Left ventricle myocardium inferior (tissue), 1 donor: ENCODE data around the gene NECAB2. TPM values are rescaled to one million over a fixed set of nuclear protein-coding genes. Genes with fewer than 3 reads are reported as not detected.

Source experiments
- DNase-seq: peaks from one replicate; pipeline ENCODE4 v3.0.0-alpha.2; 2020
- H3K27ac ChIP-seq: fragments of 200-600 bp; replicated peaks from 2 replicates; pipeline ENCODE4 v1.8.0; 2021
- H3K27me3 ChIP-seq: fragments of 200-600 bp; 2 replicates; pipeline ENCODE4 v1.8.0; 2021; ENCODE audit warnings: low read depth
- H3K36me3 ChIP-seq: fragments of 200-600 bp; 2 replicates; pipeline ENCODE4 v1.8.0; 2021
- H3K4me1 ChIP-seq: fragments of 200-600 bp; 2 replicates; pipeline ENCODE4 v1.8.0; 2021
- H3K4me3 ChIP-seq: fragments of 200-600 bp; 2 replicates; pipeline ENCODE4 v1.8.0; 2021; ENCODE audit warnings: mild to moderate bottlenecking, moderate library complexity
- H3K9me3 ChIP-seq: fragments of 200-600 bp; replicated peaks from 2 replicates; pipeline ENCODE4 v1.8.0; 2021
- CTCF ChIP-seq: fragments of 200-600 bp; IDR thresholded peaks from 2 replicates; pipeline ENCODE4 v1.8.0; 2021; ENCODE audit warnings: antibody characterized with exemption, mild to moderate bottlenecking, borderline replicate concordance
- intact Hi-C: fragments of 100-400 bp; cut with micrococcal nuclease; formaldehyde crosslinking; loops from one replicate; pipeline ENCODE4 v1.11.0; 2022
- long read RNA-seq: library from polyadenylated mRNA; unstranded; transcript quantifications from one replicate; pipeline ENCODE4 v2.0.0, GENCODE V29; 2021
- total RNA-seq: library from RNA; stranded (reverse); fragmentation: NEBNext Ultra II Directional; extraction: Animal tissue kit (Norgen Biotek cat#: 25700); gene quantifications from one replicate; pipeline ENCODE4 v1.2.1, GENCODE V29; 2021
- donor health status: DM: no; HTN: yes; CAD: no; lungs with severe emphysema.

Gene NECAB2
- total RNA-seq, result 0.69 TPM
- long read RNA-seq, partial matches to known transcripts, result 0 of 2 reads
- long read RNA-seq, other reads (novel, unspliced or antisense), result 0 of 2 reads

- H3K4me1 ChIP-seq, result peaks cover 10% of the 10 kb centered on the region
- H3K36me3 ChIP-seq, result peaks cover 10% of the 10 kb centered on the region
- H3K27me3 ChIP-seq, result peaks cover 16% of the 10 kb centered on the region
- peak within 1 kb of the TSS; percentile 64 for H3K4me3 ChIP-seq
- peak; percentile 81 for TF ChIP-seq CTCF
- no peak within 1 kb of the TSS for H3K27ac ChIP-seq
- intact Hi-C loops, result loop anchor here (10.0 kb wide), 1 partner anchor 97 kb away; no protein-coding TSS in a partner anchor
- peak; percentile 62 for DNase-seq
- no peaks in the 10 kb centered on the region for H3K9me3 ChIP-seq
Observed at GRCh38 chr16:83967838-83968305, at the start of gene NECAB2. TSS of gene NECAB2 (plus strand) at chr16:83968244. CDS start at chr16:83968649, 405 bp downstream.

GRCh38 chr16:83920894-83921491 is 47.1 kb upstream of the NECAB2 start:
- TF ChIP-seq CTCF, result no peak
- H3K4me3 ChIP-seq, result no peak overlapping the region
- peaks cover 53% of the 10 kb centered on the region for H3K36me3 ChIP-seq
- H3K27ac ChIP-seq, result no peak overlapping the region
- no peak for DNase-seq
- no peaks in the 10 kb centered on the region for H3K27me3 ChIP-seq
- intact Hi-C loops, result no loop called here
- H3K4me1 ChIP-seq, result peaks cover 1% of the 10 kb centered on the region
- no peaks in the 10 kb centered on the region for H3K9me3 ChIP-seq

- Histone ChIP-seq H3K9me3 (no peaks in the 10 kb centered on the region), H3K27ac (no peak overlapping the region), H3K4me1 (peaks cover 12% of the 10 kb centered on the region), H3K27me3 (no peaks in the 10 kb centered on the region), H3K36me3 (peaks cover 28% of the 10 kb centered on the region), H3K4me3 (no peak overlapping the region)
- TF ChIP-seq CTCF, result no peak
- intact Hi-C loops, result no loop called here
- peak; percentile 10 for DNase-seq
Observed at GRCh38 chr16:83923581-83924365, 44.3 kb upstream of the NECAB2 start.

GRCh38 chr16:83924686-83925085 is 43.4 kb upstream of the NECAB2 start:
- peaks cover 19% of the 10 kb centered on the region for H3K36me3 ChIP-seq

More at GRCh38 chr16:83924686-83925085, 43.4 kb upstream of the NECAB2 start:
- no peak for TF ChIP-seq CTCF
- DNase-seq, result peak; percentile 8
- intact Hi-C loops, result no loop called here
- Histone ChIP-seq H3K4me3 (no peak overlapping the region), H3K4me1 (peaks cover 12% of the 10 kb centered on the region), H3K27ac (no peak overlapping the region), H3K27me3 (no peaks in the 10 kb centered on the region), H3K9me3 (no peaks in the 10 kb centered on the region)
